Measurements from ENCODE around the gene SPATA17. TPM values are rescaled to one million over a fixed set of nuclear protein-coding genes. Genes with fewer than 3 reads are reported as not detected.

Gene SPATA17
- polyA plus RNA-seq, 3 donors from 2014 or later, result not detected

- H3K27me3 Mint-ChIP-seq (ENCODE audit: low read depth in 3 of 3), result no peaks in the 10 kb centered on the region
- peaks cover 6 to 22% (median 9%) of the 10 kb centered on the region in 6 donors for H3K9me3 Mint-ChIP-seq
- DNase-seq, result no peak
- no peak overlapping the region for H3K4me3 Mint-ChIP-seq
- no peaks in the 10 kb centered on the region for H3K4me1 Mint-ChIP-seq
- H3K36me3 Mint-ChIP-seq, result no peaks in the 10 kb centered on the region
- no peak overlapping the region for H3K27ac Mint-ChIP-seq
These were observed 84.5 kb downstream of the SPATA17 start for GRCh38 chr1:217715681-217716080.

- Mint-ChIP-seq H3K27me3 (ENCODE audit: low read depth in 3 of 3) (no peaks in the 10 kb centered on the region), H3K4me1 (no peaks in the 10 kb centered on the region), H3K27ac (no peak overlapping the region), H3K9me3 (peaks cover 3 to 26% (median 6%) of the 10 kb centered on the region in 6 donors), H3K36me3 (no peaks in the 10 kb centered on the region), H3K4me3 (no peak overlapping the region)
- DNase-seq, result no peak
These were observed 86.8 kb downstream of the SPATA17 start for GRCh38 chr1:217717959-217718358.

- H3K4me1 Mint-ChIP-seq, result no peaks in the 10 kb centered on the region
These were observed 87.7 kb downstream of the SPATA17 start for GRCh38 chr1:217718873-217719272.

DNA sequence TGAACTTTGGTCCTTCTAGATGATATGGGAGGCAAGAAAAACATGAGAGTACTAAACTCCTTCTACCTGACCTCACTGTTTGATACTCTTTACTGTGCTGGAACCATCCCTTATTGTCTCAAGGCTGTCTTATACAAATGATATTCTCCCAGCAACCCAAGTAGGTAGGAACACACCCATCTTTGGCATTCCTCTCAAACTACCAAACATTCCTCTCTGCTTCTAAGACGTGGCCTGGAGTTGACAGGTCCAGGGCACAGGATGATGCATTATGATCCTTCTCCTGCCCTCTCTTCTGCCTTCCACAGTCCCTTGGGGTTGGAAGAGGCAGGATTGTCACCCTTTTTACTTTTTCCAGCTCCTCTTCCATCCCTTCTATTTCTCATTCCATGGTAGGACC is 90.5 kb downstream of the SPATA17 start:
- Mint-ChIP-seq H3K36me3 (no peaks in the 10 kb centered on the region), H3K4me3 (no peak overlapping the region), H3K27me3 (ENCODE audit: low read depth in 3 of 3) (peaks cover 0 to 2% (median 0%) of the 10 kb centered on the region in 3 donors), H3K4me1 (no peaks in the 10 kb centered on the region), H3K9me3 (peaks cover 0 to 15% (median 3%) of the 10 kb centered on the region in 6 donors), H3K27ac (no peak overlapping the region)
- no peak for DNase-seq

More at GRCh38 chr1:217718873-217719272, 87.7 kb downstream of the SPATA17 start:
- no peaks in the 10 kb centered on the region for H3K36me3 Mint-ChIP-seq
- H3K27me3 Mint-ChIP-seq (ENCODE audit: low read depth in 3 of 3), result no peaks in the 10 kb centered on the region
- H3K4me3 Mint-ChIP-seq, result no peak overlapping the region
- H3K9me3 Mint-ChIP-seq, result peaks cover 0 to 17% (median 3%) of the 10 kb centered on the region in 6 donors
- no peak for DNase-seq
- no peak overlapping the region for H3K27ac Mint-ChIP-seq

GRCh38 chr1:217734973-217735372 is 103.8 kb downstream of the SPATA17 start:
- Mint-ChIP-seq H3K27ac (no peak overlapping the region), H3K4me3 (no peak overlapping the region), H3K36me3 (no peaks in the 10 kb centered on the region), H3K4me1 (no peaks in the 10 kb centered on the region), H3K27me3 (ENCODE audit: low read depth in 3 of 3) (peaks cover 0 to 1% (median 0%) of the 10 kb centered on the region in 3 donors), H3K9me3 (peaks cover 0 to 7% (median under 1%) of the 10 kb centered on the region in 6 donors)
- DNase-seq, result no peak

DNA sequence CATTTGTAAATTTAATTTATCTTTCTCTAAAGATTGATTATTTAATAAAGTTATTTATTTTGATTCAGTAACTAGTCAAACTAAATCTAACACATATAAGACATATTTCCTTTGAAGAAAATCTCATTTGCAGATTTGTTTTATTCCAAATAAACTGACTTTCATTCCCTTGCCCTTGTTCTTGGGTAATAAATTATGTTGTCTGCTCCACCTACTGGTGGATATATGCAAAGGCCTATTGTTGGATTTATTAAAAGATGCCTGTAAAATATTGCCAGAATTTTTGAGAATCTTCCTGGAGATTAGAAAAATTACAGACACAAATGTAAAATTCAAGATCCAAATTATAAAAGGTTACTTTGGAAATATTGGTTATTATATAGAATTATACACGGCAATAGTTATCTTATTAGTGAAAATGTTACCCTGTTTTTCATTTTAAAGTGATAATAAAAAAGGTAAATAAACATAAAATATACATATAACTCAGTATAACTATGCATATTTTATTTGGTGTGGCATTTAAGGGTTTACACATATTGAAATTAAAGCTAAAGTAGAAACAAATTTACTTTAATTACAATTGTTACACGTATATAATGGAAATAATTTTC is 116.1 kb downstream of the SPATA17 start:
- no peak overlapping the region for H3K27ac Mint-ChIP-seq
- no peaks in the 10 kb centered on the region for H3K9me3 Mint-ChIP-seq
- H3K36me3 Mint-ChIP-seq, result no peaks in the 10 kb centered on the region
- H3K4me1 Mint-ChIP-seq, result no peaks in the 10 kb centered on the region
- no peak overlapping the region for H3K4me3 Mint-ChIP-seq
- no peak for DNase-seq
- H3K27me3 Mint-ChIP-seq (ENCODE audit: low read depth in 3 of 3), result no peaks in the 10 kb centered on the region

DNA sequence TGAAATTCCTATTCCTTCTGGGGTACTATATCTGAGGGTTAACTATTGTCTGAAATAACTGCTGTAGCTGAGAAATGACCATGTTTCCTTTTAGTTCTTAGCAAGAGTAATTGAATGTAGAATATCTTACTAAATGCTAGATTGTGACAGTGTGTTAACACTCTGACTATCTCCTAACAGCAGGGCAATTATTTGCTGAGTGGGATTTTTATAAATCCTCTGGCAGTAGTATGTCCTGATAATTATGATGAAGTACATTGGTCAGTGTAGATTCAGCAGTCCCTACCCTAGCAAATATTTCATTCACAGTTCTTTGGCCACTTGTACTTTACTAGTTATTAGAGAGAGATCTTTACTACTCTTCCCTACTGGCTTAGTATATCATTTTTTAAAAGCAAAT is 138.6 kb downstream of the SPATA17 start:
- no peak for DNase-seq
- Mint-ChIP-seq H3K36me3 (no peaks in the 10 kb centered on the region), H3K27ac (no peak overlapping the region), H3K4me3 (no peak overlapping the region), H3K4me1 (no peaks in the 10 kb centered on the region), H3K27me3 (ENCODE audit: low read depth in 3 of 3) (no peaks in the 10 kb centered on the region), H3K9me3 (peaks cover 6 to 18% (median 12%) of the 10 kb centered on the region in 6 donors)

GRCh38 chr1:217770918-217771317 is 139.8 kb downstream of the SPATA17 start:
- no peaks in the 10 kb centered on the region for H3K36me3 Mint-ChIP-seq
- H3K9me3 Mint-ChIP-seq, result peaks cover 6 to 18% (median 13%) of the 10 kb centered on the region in 6 donors
- H3K27ac Mint-ChIP-seq, result no peak overlapping the region

DNA sequence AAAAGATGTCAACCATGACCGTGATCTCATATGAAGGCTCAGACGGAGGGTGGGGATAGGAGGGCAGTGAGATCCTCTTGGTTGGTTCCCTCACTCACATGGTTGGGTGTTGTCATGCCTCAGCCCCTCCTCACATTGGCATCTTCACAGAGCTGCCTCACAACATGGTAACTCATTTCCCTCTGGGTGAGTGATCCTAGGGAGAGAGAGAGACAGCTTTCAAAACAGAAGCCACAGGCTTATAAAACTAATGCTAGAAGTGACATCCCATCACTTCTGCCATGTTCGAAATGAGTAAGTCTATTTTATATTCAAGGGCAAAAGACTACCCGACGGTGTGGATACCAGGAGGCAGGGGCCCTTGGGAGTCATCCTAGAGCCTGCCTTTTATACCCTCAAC is 145.5 kb downstream of the SPATA17 start:
- Mint-ChIP-seq H3K36me3 (peaks cover 0 to 3% (median 0%) of the 10 kb centered on the region in 3 donors), H3K9me3 (peaks cover 0 to 12% (median 4%) of the 10 kb centered on the region in 6 donors), H3K4me1 (no peaks in the 10 kb centered on the region), H3K27me3 (ENCODE audit: low read depth in 3 of 3) (no peaks in the 10 kb centered on the region), H3K4me3 (no peak overlapping the region), H3K27ac (no peak overlapping the region)
- no peak for DNase-seq

More at GRCh38 chr1:217770918-217771317, 139.8 kb downstream of the SPATA17 start:
- H3K27me3 Mint-ChIP-seq (ENCODE audit: low read depth in 3 of 3), result no peaks in the 10 kb centered on the region
- no peak overlapping the region for H3K4me3 Mint-ChIP-seq
- H3K4me1 Mint-ChIP-seq, result no peaks in the 10 kb centered on the region
- DNase-seq, result no peak

DNA sequence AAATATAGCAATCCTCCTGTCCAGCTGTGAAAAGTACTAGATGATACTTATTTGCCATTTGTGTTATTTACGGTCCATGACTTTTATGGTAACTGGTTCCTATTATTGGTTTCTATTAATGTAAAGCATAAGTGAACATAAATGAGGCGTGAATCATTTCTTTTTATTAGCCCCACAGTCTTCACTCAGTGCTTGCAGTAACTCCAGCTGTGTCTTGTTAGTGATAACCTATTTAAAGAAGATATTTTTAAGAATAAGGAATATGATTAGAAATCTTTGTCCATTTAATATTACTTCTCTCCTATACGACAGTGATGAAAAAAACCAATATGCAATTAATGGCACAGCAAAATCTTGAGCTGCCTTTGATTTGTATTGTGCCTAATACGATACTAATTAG is 149.9 kb downstream of the SPATA17 start:
- H3K4me1 Mint-ChIP-seq, result no peaks in the 10 kb centered on the region
- H3K27ac Mint-ChIP-seq, result no peak overlapping the region
- H3K36me3 Mint-ChIP-seq, result peaks cover 0 to 3% (median 0%) of the 10 kb centered on the region in 3 donors
- H3K4me3 Mint-ChIP-seq, result no peak overlapping the region
- no peak for DNase-seq
- peaks cover 0 to 16% (median 7%) of the 10 kb centered on the region in 6 donors for H3K9me3 Mint-ChIP-seq
- H3K27me3 Mint-ChIP-seq (ENCODE audit: low read depth in 3 of 3), result no peaks in the 10 kb centered on the region

DNA sequence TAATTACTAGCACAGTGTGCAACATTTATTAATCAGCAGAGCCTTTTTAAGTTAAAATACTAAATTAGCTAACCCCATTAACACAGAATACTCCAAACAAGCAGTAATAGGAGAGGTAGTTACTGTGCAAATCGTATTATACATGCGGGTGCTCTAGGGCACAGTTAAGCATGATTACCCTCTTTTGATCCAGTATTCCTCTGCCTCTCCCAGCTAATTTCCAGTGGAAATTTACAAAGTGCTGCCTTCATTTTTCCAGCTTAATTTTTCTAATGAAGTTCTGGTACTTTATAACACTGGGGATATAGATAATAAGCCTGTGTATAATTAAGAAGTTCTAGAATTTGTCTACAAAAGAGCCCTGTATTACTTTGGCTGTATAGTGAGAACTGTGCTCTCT is 159.9 kb downstream of the SPATA17 start:
- H3K9me3 Mint-ChIP-seq, result peaks cover 3 to 23% (median 10%) of the 10 kb centered on the region in 6 donors
- DNase-seq, result no peak
- H3K27ac Mint-ChIP-seq, result no peak overlapping the region
- H3K4me1 Mint-ChIP-seq, result no peaks in the 10 kb centered on the region
- no peaks in the 10 kb centered on the region for H3K27me3 Mint-ChIP-seq (ENCODE audit: low read depth in 3 of 3)
- H3K4me3 Mint-ChIP-seq, result no peak overlapping the region
- H3K36me3 Mint-ChIP-seq, result no peaks in the 10 kb centered on the region

DNA sequence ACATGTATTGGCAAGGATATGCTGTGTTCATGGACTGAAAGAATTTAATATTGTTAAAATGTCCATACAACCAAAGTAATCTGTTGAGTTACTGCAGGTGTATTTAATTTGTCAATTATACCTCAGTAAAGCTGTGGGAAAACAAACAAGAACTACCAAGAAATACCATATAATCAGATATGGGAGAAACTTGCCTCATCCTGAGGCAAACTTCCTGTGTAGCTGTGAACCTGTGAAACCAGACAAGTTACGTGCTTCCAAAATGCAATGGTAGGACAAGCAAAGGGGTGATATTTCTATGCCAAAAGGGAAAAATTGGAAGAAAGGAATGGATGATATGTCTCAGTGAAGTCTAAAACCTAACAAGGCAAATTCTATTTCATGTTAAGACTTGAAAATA is 174.6 kb downstream of the SPATA17 start:
- no peak for DNase-seq
- Mint-ChIP-seq H3K27ac (no peak overlapping the region), H3K4me3 (no peak overlapping the region), H3K36me3 (no peaks in the 10 kb centered on the region), H3K4me1 (no peaks in the 10 kb centered on the region), H3K27me3 (ENCODE audit: low read depth in 3 of 3) (peaks cover 0 to 2% (median 0%) of the 10 kb centered on the region in 3 donors), H3K9me3 (peaks cover 6 to 24% (median 9%) of the 10 kb centered on the region in 6 donors)

DNA sequence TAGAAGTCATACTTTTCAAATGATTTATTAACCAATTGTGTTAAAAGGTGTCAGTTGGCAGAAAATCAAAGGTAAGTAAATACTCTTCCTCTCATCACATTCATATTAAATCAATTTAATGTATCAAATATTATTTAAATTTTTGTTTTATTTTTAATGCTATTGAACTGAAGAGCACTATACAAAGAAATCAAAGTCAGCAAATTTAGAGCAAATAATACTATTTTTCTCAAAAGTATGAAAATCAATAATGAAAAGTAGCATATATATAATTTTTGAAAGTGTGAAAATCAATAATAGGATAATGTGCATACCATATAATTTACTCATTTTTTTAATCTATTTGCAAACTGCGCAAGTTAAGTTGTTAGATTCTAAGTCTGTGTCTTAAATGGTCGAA is 181.0 kb downstream of the SPATA17 start:
- DNase-seq, result no peak
- H3K4me1 Mint-ChIP-seq, result no peaks in the 10 kb centered on the region
- H3K36me3 Mint-ChIP-seq, result no peaks in the 10 kb centered on the region
- no peak overlapping the region for H3K27ac Mint-ChIP-seq
- no peak overlapping the region for H3K4me3 Mint-ChIP-seq
- no peaks in the 10 kb centered on the region for H3K27me3 Mint-ChIP-seq (ENCODE audit: low read depth in 3 of 3)
- peaks cover 2 to 32% (median 9%) of the 10 kb centered on the region in 6 donors for H3K9me3 Mint-ChIP-seq

- H3K27me3 Mint-ChIP-seq (ENCODE audit: low read depth in 3 of 3), result no peaks in the 10 kb centered on the region
- DNase-seq, result no peak
- H3K36me3 Mint-ChIP-seq, result no peaks in the 10 kb centered on the region
- no peak overlapping the region for H3K4me3 Mint-ChIP-seq
- no peak overlapping the region for H3K27ac Mint-ChIP-seq
- H3K9me3 Mint-ChIP-seq, result peaks cover 2 to 40% (median 15%) of the 10 kb centered on the region in 6 donors
- no peaks in the 10 kb centered on the region for H3K4me1 Mint-ChIP-seq
These were observed 181.9 kb downstream of the SPATA17 start for GRCh38 chr1:217813031-217813430.

- H3K27me3 Mint-ChIP-seq (ENCODE audit: low read depth in 3 of 3), result peaks cover 0 to 2% (median 0%) of the 10 kb centered on the region in 3 donors
- no peak for DNase-seq
- peaks cover 0 to 23% (median 4%) of the 10 kb centered on the region in 6 donors for H3K9me3 Mint-ChIP-seq
- H3K27ac Mint-ChIP-seq, result no peak overlapping the region
- no peak overlapping the region for H3K4me3 Mint-ChIP-seq
- H3K4me1 Mint-ChIP-seq, result no peaks in the 10 kb centered on the region
- no peaks in the 10 kb centered on the region for H3K36me3 Mint-ChIP-seq
These were observed 206.5 kb downstream of the SPATA17 start for GRCh38 chr1:217837691-217838090.

Data from immature natural killer cell (primary cell).